HEK293 (cell line): ENCODE measurements around the gene GRAMD1B.

ENCODE experiments used
- CTCF ChIP-seq: fragments of 450-650 bp; formaldehyde crosslinking; IDR thresholded peaks from 2 replicates; pipeline ENCODE4 v1.5.1; 2016; ENCODE audit warnings: missing biosample characterization, missing genetic modification characterization
- KLF16 ChIP-seq: fragments of 450-650 bp; formaldehyde crosslinking; IDR thresholded peaks from 2 replicates; pipeline ENCODE4 v1.5.1; 2017; ENCODE audit warnings: missing biosample characterization, missing genetic modification characterization
- ZBTB1 ChIP-seq: fragments of 450-650 bp; formaldehyde crosslinking; IDR thresholded peaks from 2 replicates; pipeline ENCODE4 v1.5.1; 2016; ENCODE audit warnings: missing biosample characterization, missing genetic modification characterization
- ZBTB11 ChIP-seq: fragments of 450-650 bp; formaldehyde crosslinking; conservative IDR thresholded peaks from 2 replicates; pipeline ENCODE4 v1.5.1; 2016; ENCODE audit warnings: low read depth, missing biosample characterization, missing genetic modification characterization
- ZNF146 ChIP-seq: fragments of 450-650 bp; formaldehyde crosslinking; IDR thresholded peaks from 2 replicates; pipeline ENCODE4 v1.5.1; 2016; ENCODE audit warnings: missing biosample characterization, missing genetic modification characterization
- ZNF398 ChIP-seq: fragments of 450-650 bp; formaldehyde crosslinking; IDR thresholded peaks from 2 replicates; pipeline ENCODE4 v1.5.1; 2017; ENCODE audit warnings: missing biosample characterization, missing genetic modification characterization
- ZNF514 ChIP-seq: fragments of 450-650 bp; formaldehyde crosslinking; IDR thresholded peaks from 2 replicates; pipeline ENCODE4 v1.5.1; 2016; ENCODE audit warnings: missing biosample characterization, missing genetic modification characterization
- ZNF645 ChIP-seq: fragments of 450-650 bp; formaldehyde crosslinking; IDR thresholded peaks from 2 replicates; pipeline ENCODE4; 2016; ENCODE audit warnings: missing biosample characterization, missing genetic modification characterization
- ZNF76 ChIP-seq: fragments of 450-650 bp; formaldehyde crosslinking; IDR thresholded peaks from 2 replicates; pipeline ENCODE4; 2016; ENCODE audit warnings: low read depth, missing biosample characterization, missing genetic modification characterization, borderline replicate concordance
- ZNF776 ChIP-seq: fragments of 450-650 bp; formaldehyde crosslinking; IDR thresholded peaks from 2 replicates; pipeline ENCODE4 v1.5.0; 2017; ENCODE audit warnings: missing biosample characterization, missing genetic modification characterization, borderline replicate concordance
- ZSCAN30 ChIP-seq: fragments of 450-650 bp; IDR thresholded peaks from 2 replicates; pipeline ENCODE4 v1.5.1; 2018; ENCODE audit warnings: missing biosample characterization, mild to moderate bottlenecking, missing genetic modification characterization, moderate library complexity

- TF ChIP-seq CTCF (tag by site-specific recombination), result no peak
- TF ChIP-seq KLF16 (tag by site-specific recombination), result no peak
- TF ChIP-seq ZNF146 (tag by site-specific recombination), result no peak
- TF ChIP-seq ZBTB1 (tag by site-specific recombination), result no peak
- no peak for TF ChIP-seq ZNF514 (tag by site-specific recombination)
- TF ChIP-seq ZSCAN30, result no peak
- no peak for TF ChIP-seq ZNF398
- TF ChIP-seq ZNF645 (tag by site-specific recombination), result no peak
- TF ChIP-seq ZNF776 (tag by site-specific recombination), result no peak
- TF ChIP-seq ZBTB11 (tag by site-specific recombination), result no peak
- no peak for TF ChIP-seq ZNF76 (tag by site-specific recombination)
Measured at GRCh38 chr11:123483058-123483457, 53.0 kb downstream of the GRAMD1B start.
